ENCODE measurements around the gene ARFIP2.

Gene ARFIP2

DNA sequence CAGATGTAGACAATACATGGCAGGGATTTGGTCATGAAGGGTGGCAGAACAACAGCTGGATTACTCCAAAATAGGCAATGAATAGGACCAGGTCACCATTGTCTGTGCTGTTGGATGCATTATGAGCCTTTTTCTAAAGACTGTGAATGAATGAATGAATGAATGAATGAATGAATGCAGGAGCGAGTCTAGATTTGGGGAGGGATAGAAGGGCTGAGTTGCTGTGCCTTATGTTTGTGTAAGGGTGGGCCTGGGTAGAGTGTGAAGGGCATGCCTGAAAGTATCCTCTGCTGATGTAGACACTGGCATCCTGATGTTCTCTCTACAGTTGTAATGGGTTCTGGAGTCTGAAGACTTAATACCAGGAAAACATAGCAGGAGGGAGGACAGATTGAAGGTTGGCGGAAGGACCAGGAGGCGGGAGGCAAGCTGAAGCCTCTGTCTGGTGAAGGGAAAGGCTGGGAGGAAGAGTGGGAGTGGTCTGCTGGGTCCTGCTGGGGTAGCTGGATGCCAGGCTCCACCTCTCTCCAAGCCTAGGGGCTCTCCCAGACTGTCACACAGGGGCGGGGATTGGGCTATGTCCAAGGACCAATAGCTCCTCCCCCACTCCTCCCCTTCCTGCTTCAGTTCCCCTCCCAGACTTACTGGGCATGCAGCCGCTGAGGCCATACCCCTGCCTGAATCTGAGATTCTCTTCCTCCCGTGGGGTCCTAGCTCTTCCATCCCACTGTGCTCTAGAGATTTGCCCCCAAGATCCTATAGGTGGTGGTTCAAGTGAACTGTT, 12.2 kb downstream of the ARFIP2 start:
- H3K36me3 ChIP-seq (ENCODE audit: control insufficient read depth, insufficient read depth, low read length), result 0 out of 2 replicates have a peak, but pooled peaks cover 6% of the 10 kb centered on the region
- no peak overlapping the region for H3K9ac ChIP-seq (ENCODE audit: low read length)
- peak overlapping the region; percentile 28; the same call in 1 of the 2 replicates for H3K4me3 ChIP-seq (ENCODE audit: low read depth, low read length)

DNA sequence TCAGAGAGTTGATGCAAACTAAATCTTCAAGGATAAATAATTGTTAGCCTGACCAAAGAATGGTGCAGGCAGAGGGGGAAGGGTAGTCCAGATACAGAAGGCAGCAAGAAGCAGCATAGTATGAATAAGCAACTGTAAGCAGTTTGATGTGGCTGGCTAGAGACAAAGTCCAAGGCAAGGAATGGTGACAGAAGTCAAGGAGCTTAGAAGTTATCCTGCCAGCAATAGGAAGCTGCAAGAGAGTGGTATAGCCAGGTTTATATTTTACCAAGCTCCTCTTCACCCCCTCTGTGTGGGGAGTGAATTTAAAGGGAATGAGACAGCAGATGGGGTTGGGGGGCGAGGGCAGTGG, 22.1 kb downstream of the ARFIP2 start:
- peaks cover 31% of the 10 kb centered on the region for H3K36me3 ChIP-seq (ENCODE audit: control insufficient read depth, insufficient read depth, low read length)
- no peak overlapping the region for H3K4me3 ChIP-seq (ENCODE audit: low read depth, low read length)
- no peaks in the 10 kb centered on the region for H3K9me3 ChIP-seq (ENCODE audit: control insufficient read depth, insufficient read depth, low read depth, low read length)
- no peak overlapping the region for H3K9ac ChIP-seq (ENCODE audit: low read length)
- H3K27me3 ChIP-seq (ENCODE audit: control insufficient read depth, insufficient read depth, low read length), result no peaks in the 10 kb centered on the region
- H3K27ac ChIP-seq (ENCODE audit: low read depth, low read length), result no peak overlapping the region
- H3K4me1 ChIP-seq (ENCODE audit: control insufficient read depth, insufficient read depth, low read length), result no peaks in the 10 kb centered on the region

More for the DNA sequence above, 12.2 kb downstream of the ARFIP2 start:
- Histone ChIP-seq H3K4me1 (ENCODE audit: control insufficient read depth, insufficient read depth, low read length) (peaks cover 17% of the 10 kb centered on the region), H3K27me3 (ENCODE audit: control insufficient read depth, insufficient read depth, low read length) (peaks cover 5% of the 10 kb centered on the region; the same call in 1 of the 2 replicates), H3K27ac (ENCODE audit: low read depth, low read length) (no peak overlapping the region), H3K9me3 (ENCODE audit: control insufficient read depth, insufficient read depth, low read depth, low read length) (no peaks in the 10 kb centered on the region)

DNA sequence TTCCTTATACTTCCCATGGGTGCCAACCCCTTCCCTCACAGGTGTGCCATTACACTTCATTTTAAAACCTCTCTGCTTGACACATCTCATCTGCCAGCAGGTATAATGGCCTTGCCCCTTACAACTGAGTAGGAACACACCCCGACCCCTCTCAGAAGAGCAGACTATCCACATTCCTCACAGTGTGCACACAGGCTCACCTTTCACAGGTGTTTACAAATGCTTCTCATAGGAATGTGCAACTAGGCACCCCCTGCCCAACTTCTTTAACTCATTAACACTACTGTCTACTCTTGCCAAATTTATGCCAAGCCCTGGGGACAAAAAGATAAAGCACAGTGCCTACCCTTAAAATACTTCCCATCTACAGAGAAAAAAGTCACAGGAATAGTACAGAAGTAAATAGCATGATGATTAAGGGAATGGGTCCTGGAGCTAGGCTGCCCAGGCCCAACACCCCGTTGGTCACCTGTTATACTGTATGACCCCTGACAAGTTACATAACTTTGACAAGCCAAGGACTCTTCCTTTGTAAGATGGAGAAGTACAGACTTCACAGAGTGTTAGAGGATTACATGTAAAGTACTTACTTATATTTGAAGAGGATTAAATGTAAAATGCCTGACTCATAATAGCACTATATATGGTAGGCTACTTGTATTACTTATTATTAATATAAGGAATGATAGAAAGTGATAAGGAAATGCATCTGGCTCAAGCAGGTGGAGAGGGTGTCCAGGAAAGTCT, 22.6 kb downstream of the ARFIP2 start:
- Histone ChIP-seq H3K36me3 (ENCODE audit: control insufficient read depth, insufficient read depth, low read length) (peaks cover 28% of the 10 kb centered on the region), H3K4me1 (ENCODE audit: control insufficient read depth, insufficient read depth, low read length) (no peaks in the 10 kb centered on the region), H3K27me3 (ENCODE audit: control insufficient read depth, insufficient read depth, low read length) (no peaks in the 10 kb centered on the region), H3K27ac (ENCODE audit: low read depth, low read length) (no peak overlapping the region), H3K9ac (ENCODE audit: low read length) (no peak overlapping the region), H3K4me3 (ENCODE audit: low read depth, low read length) (no peak overlapping the region), H3K9me3 (ENCODE audit: control insufficient read depth, insufficient read depth, low read depth, low read length) (no peaks in the 10 kb centered on the region)

DNA sequence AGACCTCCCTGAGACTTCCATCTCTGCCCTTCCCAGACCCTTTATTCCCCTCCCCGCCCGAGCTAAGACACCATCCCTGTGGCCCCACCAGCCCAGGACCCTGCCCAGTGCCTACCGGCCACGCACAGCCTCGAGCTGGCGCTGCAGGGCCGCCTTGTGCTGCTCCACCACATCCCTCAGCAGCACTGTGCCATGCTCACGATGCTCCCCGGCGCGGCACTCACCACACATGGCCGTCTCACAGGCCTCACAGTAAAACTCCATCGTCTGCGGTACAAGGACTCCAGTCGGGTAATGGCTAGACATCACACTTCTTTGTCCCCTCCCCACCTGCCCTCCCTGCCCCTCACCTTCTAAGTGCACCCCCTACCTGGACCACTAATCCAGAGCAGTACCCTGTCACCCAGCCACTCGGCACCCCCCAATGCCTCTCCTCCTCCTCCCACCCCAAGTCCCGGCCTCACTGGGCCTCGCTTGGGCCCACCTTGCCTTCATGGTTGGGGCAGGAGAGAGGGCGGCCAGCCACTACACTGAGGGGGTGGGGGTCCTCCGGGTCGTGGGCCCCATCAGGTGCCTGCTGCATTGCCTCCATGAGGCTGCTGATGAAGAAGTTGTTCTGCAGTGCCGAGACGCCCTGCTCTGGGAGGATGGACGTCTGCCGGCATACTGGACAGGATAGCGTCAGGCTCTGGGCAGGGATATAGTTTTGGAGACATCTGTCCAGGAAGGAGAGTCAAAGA, 23.4 kb downstream of the ARFIP2 start:
- H3K4me3 ChIP-seq (ENCODE audit: low read depth, low read length), result no peak overlapping the region
- H3K27ac ChIP-seq (ENCODE audit: low read depth, low read length), result no peak overlapping the region
- H3K4me1 ChIP-seq (ENCODE audit: control insufficient read depth, insufficient read depth, low read length), result no peaks in the 10 kb centered on the region
- no peaks in the 10 kb centered on the region for H3K27me3 ChIP-seq (ENCODE audit: control insufficient read depth, insufficient read depth, low read length)
- H3K36me3 ChIP-seq (ENCODE audit: control insufficient read depth, insufficient read depth, low read length), result peaks cover 28% of the 10 kb centered on the region
- no peak overlapping the region for H3K9ac ChIP-seq (ENCODE audit: low read length)
- no peaks in the 10 kb centered on the region for H3K9me3 ChIP-seq (ENCODE audit: control insufficient read depth, insufficient read depth, low read depth, low read length)

DNA sequence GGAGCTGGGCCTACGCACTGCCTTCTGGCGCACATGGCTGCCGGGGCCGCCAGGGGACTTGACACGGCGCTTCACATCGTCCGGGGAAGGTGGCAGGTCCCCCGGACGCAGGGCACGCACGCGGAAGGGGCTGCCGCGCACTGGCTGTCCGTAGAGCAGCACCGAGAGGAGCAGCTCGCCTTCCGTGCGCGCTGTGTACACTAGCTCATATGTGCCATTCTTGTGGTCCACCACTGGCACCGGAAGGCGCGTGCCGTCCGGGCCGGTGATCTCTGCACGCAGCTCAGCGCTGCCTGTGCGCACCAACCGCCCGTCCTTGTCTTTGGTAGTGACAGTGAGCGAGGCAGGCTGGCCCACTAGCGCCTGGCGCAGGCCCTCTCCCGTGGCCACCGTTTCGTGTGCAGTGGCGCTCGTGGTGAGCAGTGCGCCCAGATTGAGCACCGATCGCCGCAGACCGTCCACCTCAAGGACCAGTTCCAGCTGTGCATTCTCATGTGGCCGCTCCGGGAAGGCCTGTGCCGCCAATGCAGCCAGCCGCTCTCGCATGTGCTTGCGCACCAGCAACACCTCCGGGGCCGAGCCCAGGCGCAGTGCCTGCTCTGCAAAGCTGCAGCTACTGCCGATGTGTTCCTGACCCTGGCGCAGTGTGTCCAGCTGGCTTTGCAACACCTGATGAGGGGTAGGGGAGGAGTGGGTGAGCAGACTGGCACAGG, 24.6 kb downstream of the ARFIP2 start:
- H3K9ac ChIP-seq (ENCODE audit: low read length), result no peak overlapping the region
- peaks cover 30% of the 10 kb centered on the region for H3K36me3 ChIP-seq (ENCODE audit: control insufficient read depth, insufficient read depth, low read length)
- no peaks in the 10 kb centered on the region for H3K4me1 ChIP-seq (ENCODE audit: control insufficient read depth, insufficient read depth, low read length)
- no peaks in the 10 kb centered on the region for H3K27me3 ChIP-seq (ENCODE audit: control insufficient read depth, insufficient read depth, low read length)
- H3K9me3 ChIP-seq (ENCODE audit: control insufficient read depth, insufficient read depth, low read depth, low read length), result no peaks in the 10 kb centered on the region
- no peak overlapping the region for H3K4me3 ChIP-seq (ENCODE audit: low read depth, low read length)
- no peak overlapping the region for H3K27ac ChIP-seq (ENCODE audit: low read depth, low read length)

DNA sequence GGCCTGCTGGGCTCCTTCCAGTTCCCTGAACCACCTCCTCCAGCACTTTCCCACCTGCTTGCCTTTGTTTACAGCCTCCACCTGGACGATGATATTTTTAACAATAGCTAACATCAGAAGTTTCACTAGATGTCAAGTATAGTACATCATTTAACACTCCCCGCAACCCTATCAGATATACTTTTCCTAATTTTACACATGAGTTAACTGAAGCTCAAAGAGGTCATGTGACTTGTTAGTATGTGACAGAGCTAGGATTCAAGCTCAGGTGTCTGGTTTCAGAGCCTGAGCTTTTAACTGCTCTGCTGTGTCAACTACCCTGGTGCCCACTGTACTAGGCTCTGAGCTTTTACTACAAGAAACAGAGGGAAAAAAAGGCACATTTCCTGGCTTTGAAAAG, 26.1 kb downstream of the ARFIP2 start:
- no peaks in the 10 kb centered on the region for H3K4me1 ChIP-seq (ENCODE audit: control insufficient read depth, insufficient read depth, low read length)

DNA sequence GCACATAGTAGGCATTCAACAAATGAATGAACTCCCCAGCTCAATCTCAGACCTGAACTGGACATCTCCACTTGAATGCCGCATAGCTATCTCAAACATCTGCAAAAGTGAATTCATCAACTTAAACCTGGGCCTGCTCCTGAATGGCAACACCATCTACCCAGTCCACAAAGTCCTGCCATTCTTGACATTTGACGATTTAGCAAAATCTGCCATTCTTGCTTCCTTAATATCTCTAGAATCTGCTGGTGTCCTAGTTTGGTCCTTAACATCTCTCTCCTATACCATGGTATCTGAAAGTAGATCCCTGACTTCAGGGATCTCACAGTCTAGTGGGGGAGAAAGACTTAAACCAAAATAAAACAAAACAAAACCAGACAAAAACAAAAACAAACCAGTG, 28.0 kb downstream of the ARFIP2 start:
- peaks cover 51% of the 10 kb centered on the region for H3K36me3 ChIP-seq (ENCODE audit: control insufficient read depth, insufficient read depth, low read length)
- H3K27ac ChIP-seq (ENCODE audit: low read depth, low read length), result no peak overlapping the region

More for the DNA sequence above, 26.1 kb downstream of the ARFIP2 start:
- Histone ChIP-seq H3K36me3 (ENCODE audit: control insufficient read depth, insufficient read depth, low read length) (peaks cover 44% of the 10 kb centered on the region), H3K27ac (ENCODE audit: low read depth, low read length) (no peak overlapping the region), H3K9me3 (ENCODE audit: control insufficient read depth, insufficient read depth, low read depth, low read length) (no peaks in the 10 kb centered on the region), H3K27me3 (ENCODE audit: control insufficient read depth, insufficient read depth, low read length) (no peaks in the 10 kb centered on the region), H3K4me3 (ENCODE audit: low read depth, low read length) (no peak overlapping the region), H3K9ac (ENCODE audit: low read length) (no peak overlapping the region)

DNA sequence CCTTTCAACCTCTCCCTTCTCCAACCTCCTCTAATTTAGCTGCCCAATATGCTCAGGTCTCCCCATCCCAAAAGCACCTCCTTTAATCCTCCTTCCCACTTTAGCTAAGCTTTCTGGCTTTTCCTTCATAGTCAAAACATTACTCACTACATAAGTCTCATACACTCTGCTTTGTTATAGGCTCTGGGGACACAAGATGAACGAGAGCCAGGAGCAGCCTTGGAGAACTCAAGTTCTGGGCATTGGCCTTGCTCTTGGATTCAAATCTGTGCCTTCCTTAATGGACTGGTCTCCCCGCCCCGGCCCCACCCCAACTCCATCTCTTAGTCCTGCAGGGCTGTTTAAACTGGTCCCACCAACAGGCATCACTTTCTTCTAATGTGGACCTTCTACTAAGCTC, 28.9 kb downstream of the ARFIP2 start:
- Histone ChIP-seq H3K9me3 (ENCODE audit: control insufficient read depth, insufficient read depth, low read depth, low read length) (no peaks in the 10 kb centered on the region), H3K36me3 (ENCODE audit: control insufficient read depth, insufficient read depth, low read length) (peaks cover 46% of the 10 kb centered on the region), H3K9ac (ENCODE audit: low read length) (no peak overlapping the region)

More for the DNA sequence above, 28.0 kb downstream of the ARFIP2 start:
- H3K4me3 ChIP-seq (ENCODE audit: low read depth, low read length), result no peak overlapping the region
- no peaks in the 10 kb centered on the region for H3K27me3 ChIP-seq (ENCODE audit: control insufficient read depth, insufficient read depth, low read length)
- H3K4me1 ChIP-seq (ENCODE audit: control insufficient read depth, insufficient read depth, low read length), result no peaks in the 10 kb centered on the region
- no peaks in the 10 kb centered on the region for H3K9me3 ChIP-seq (ENCODE audit: control insufficient read depth, insufficient read depth, low read depth, low read length)
- H3K9ac ChIP-seq (ENCODE audit: low read length), result no peak overlapping the region

DNA sequence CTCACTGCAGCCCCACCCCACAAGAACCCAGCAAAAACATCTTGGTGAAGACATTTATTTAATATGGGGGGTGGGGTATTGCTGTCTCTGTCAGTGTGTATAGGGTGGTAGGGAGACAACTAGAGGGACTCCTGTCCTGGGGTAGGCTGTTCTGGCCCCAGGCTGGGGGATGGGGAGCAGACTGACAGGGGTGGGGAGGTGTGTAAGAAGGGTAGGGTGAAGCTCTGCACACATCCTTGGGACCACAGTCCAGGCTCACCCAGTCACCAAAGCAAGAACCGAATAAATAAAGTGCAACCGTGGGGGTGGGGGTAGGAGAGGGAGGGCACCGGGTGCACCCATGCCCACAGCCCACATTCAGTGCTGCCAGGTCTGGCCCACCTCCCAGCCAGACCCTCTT, 32.6 kb downstream of the ARFIP2 start:
- no peaks in the 10 kb centered on the region for H3K27me3 ChIP-seq (ENCODE audit: control insufficient read depth, insufficient read depth, low read length)
- peaks cover 23% of the 10 kb centered on the region for H3K36me3 ChIP-seq (ENCODE audit: control insufficient read depth, insufficient read depth, low read length)
- no peaks in the 10 kb centered on the region for H3K4me1 ChIP-seq (ENCODE audit: control insufficient read depth, insufficient read depth, low read length)
- no peaks in the 10 kb centered on the region for H3K9me3 ChIP-seq (ENCODE audit: control insufficient read depth, insufficient read depth, low read depth, low read length)
- no peak overlapping the region for H3K4me3 ChIP-seq (ENCODE audit: low read depth, low read length)
- no peak overlapping the region for H3K9ac ChIP-seq (ENCODE audit: low read length)
- no peak overlapping the region for H3K27ac ChIP-seq (ENCODE audit: low read depth, low read length)

More for the DNA sequence above, 28.9 kb downstream of the ARFIP2 start:
- Histone ChIP-seq H3K27me3 (ENCODE audit: control insufficient read depth, insufficient read depth, low read length) (no peaks in the 10 kb centered on the region), H3K27ac (ENCODE audit: low read depth, low read length) (no peak overlapping the region), H3K4me3 (ENCODE audit: low read depth, low read length) (no peak overlapping the region), H3K4me1 (ENCODE audit: control insufficient read depth, insufficient read depth, low read length) (no peaks in the 10 kb centered on the region)

DNA sequence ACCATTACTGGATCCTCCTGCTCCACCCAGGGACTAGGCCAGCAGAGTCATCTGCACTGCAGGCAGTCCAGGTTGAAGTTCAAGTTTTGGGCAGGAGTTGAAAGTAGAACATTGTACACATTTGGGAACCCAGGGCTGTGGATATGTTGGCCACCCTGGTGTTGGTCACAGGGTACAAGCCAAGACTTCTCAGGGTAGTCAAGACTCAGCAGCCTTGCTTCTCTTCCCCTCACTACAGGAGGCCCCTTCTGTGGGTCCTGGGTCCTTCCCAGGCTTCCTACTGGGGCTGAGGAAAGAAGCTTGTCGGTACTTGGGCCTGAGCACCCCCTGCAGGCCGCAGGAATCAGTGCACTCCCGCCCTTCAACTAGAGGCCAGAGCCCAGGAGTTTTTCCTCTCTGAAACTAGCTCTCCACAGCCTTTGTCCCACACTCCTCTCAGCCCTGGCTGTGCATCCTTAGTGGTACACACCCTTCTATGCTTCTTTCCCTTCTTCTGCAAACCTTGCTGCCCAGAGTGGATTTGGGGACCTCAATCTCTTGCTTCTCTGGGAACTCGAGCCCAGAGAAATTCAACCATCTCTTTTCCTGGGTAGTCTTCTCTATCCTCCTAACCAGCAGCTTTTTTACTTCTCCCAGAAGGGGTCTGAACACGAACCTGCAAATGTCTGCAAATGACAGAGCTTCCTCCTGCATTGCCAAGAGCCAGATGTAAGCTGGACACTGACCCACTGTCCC, 37.7 kb downstream of the ARFIP2 start:
- Histone ChIP-seq H3K27me3 (ENCODE audit: control insufficient read depth, insufficient read depth, low read length) (no peaks in the 10 kb centered on the region), H3K27ac (ENCODE audit: low read depth, low read length) (no peak overlapping the region), H3K4me1 (ENCODE audit: control insufficient read depth, insufficient read depth, low read length) (peaks cover 12% of the 10 kb centered on the region; the same call in 1 of the 2 replicates), H3K9me3 (ENCODE audit: control insufficient read depth, insufficient read depth, low read depth, low read length) (no peaks in the 10 kb centered on the region), H3K9ac (ENCODE audit: low read length) (no peak overlapping the region), H3K36me3 (ENCODE audit: control insufficient read depth, insufficient read depth, low read length) (no peaks in the 10 kb centered on the region), H3K4me3 (ENCODE audit: low read depth, low read length) (no peak overlapping the region)

Data from HUES6 (cell line).